ENCODE measurements around the gene DST.

The DST gene

GRCh38 chr6:56624046-56624727 lies 18.5 kb downstream of the DST start:
- DNase-seq (ENCODE audit: low read depth in 2 of 2) = no peak

GRCh38 chr6:56620229-56620868 lies 22.3 kb downstream of the DST start:
- no peak for DNase-seq (ENCODE audit: low read depth in 2 of 2)

GRCh38 chr6:56618050-56618449 lies 24.6 kb downstream of the DST start:
- DNase-seq (ENCODE audit: low read depth in 2 of 2) = no peak

GRCh38 chr6:56616967-56617366 lies 25.7 kb downstream of the DST start:
- DNase-seq (ENCODE audit: low read depth in 2 of 2) = no peak

- no peak for DNase-seq (ENCODE audit: low read depth in 2 of 2)
Measured at GRCh38 chr6:56613247-56613851, 29.3 kb downstream of the DST start.

- DNase-seq (ENCODE audit: low read depth in 2 of 2) = no peak
Measured at GRCh38 chr6:56608332-56608731, 34.4 kb downstream of the DST start.

GRCh38 chr6:56607111-56607752 lies 35.5 kb downstream of the DST start:
- no peak for DNase-seq (ENCODE audit: low read depth in 2 of 2)

- no peak for DNase-seq (ENCODE audit: low read depth in 2 of 2)
Measured at GRCh38 chr6:56605435-56605834, 37.3 kb downstream of the DST start.

GRCh38 chr6:56604186-56604585 lies 38.5 kb downstream of the DST start:
- no peak for DNase-seq (ENCODE audit: low read depth in 2 of 2)

GRCh38 chr6:56601390-56601789 lies 41.3 kb downstream of the DST start:
- no peak for DNase-seq (ENCODE audit: low read depth in 2 of 2)

GRCh38 chr6:56595490-56596122 lies 47.1 kb downstream of the DST start:
- no peak for DNase-seq (ENCODE audit: low read depth in 2 of 2)

- DNase-seq (ENCODE audit: low read depth in 2 of 2) = no peak
Measured at GRCh38 chr6:56594699-56595098, 48.0 kb downstream of the DST start.

GRCh38 chr6:56593801-56594318 lies 48.8 kb downstream of the DST start:
- DNase-seq (ENCODE audit: low read depth in 2 of 2) = no peak

- DNase-seq (ENCODE audit: low read depth in 2 of 2) = no peak
Measured at GRCh38 chr6:56582236-56582635, 60.5 kb downstream of the DST start.

- no peak for DNase-seq (ENCODE audit: low read depth in 2 of 2)
Measured at GRCh38 chr6:56581296-56581925, 61.3 kb downstream of the DST start.

GRCh38 chr6:56580271-56580670 lies 62.4 kb downstream of the DST start:
- DNase-seq (ENCODE audit: low read depth in 2 of 2) = no peak

- no peak for DNase-seq (ENCODE audit: low read depth in 2 of 2)
Measured at GRCh38 chr6:56579155-56579851, 63.4 kb downstream of the DST start.

GRCh38 chr6:56575736-56576135 lies 67.0 kb downstream of the DST start:
- DNase-seq (ENCODE audit: low read depth in 2 of 2) = no peak

GRCh38 chr6:56574292-56574691 lies 68.4 kb downstream of the DST start:
- no peak for DNase-seq (ENCODE audit: low read depth in 2 of 2)

- no peak for DNase-seq (ENCODE audit: low read depth in 2 of 2)
Measured at GRCh38 chr6:56573624-56574023, 69.1 kb downstream of the DST start.

All from stimulated activated CD4-positive, alpha-beta T cell treated with anti-CD3 and anti-CD28 coated beads, Interleukin-1b, Interleukin-23, amount 100 ng/mL, for 1 hour (primary cell).